Tibial nerve (tissue), 4 donors: Measurements from ENCODE around the gene RGS9.

ENCODE experiments used
- EP300 ChIP-seq, 2 donors: sonication (generic); formaldehyde crosslinking; IDR thresholded peaks; one replicate each; pipeline ENCODE4 v1.6.1; 2017; ENCODE audit warnings: antibody characterized with exemption in 2 of 2, mild to moderate bottlenecking in 1 of 2
- TF ChIP-seq, protein P1 (sequence below), 5 experiments: fragments of 200-600 bp in 3 of 5; fragments of 450-650 bp in 2 of 5; sonication (generic) in 3 of 5; IDR thresholded peaks; one replicate each; pipeline ENCODE4 v1.5.1; 2016 to 2019; ENCODE audit warnings: antibody characterized with exemption in 5 of 5, mild to moderate bottlenecking in 3 of 5, moderate library complexity in 2 of 5

DNA sequence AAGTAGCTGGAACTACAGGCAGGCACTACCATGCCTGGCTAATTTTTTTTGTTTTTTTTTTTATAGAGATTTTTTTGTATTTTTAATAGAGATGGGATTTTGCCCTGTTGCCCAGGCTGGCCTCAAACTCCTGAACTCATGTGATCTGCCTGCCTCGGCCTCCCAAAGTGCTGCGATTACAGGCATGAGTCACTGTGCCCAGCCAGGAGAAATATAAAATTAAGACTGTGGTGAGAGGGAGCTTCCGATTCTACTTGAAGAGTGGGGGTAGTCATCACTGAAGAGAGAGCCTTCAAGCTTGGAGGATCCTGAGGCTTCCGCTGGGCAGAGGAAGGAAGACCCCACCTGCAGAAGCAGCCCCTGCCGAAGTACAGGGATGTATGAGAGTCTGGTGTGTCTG, 34.4 kb upstream of the RGS9 start:
- TF ChIP-seq, protein P1, sequence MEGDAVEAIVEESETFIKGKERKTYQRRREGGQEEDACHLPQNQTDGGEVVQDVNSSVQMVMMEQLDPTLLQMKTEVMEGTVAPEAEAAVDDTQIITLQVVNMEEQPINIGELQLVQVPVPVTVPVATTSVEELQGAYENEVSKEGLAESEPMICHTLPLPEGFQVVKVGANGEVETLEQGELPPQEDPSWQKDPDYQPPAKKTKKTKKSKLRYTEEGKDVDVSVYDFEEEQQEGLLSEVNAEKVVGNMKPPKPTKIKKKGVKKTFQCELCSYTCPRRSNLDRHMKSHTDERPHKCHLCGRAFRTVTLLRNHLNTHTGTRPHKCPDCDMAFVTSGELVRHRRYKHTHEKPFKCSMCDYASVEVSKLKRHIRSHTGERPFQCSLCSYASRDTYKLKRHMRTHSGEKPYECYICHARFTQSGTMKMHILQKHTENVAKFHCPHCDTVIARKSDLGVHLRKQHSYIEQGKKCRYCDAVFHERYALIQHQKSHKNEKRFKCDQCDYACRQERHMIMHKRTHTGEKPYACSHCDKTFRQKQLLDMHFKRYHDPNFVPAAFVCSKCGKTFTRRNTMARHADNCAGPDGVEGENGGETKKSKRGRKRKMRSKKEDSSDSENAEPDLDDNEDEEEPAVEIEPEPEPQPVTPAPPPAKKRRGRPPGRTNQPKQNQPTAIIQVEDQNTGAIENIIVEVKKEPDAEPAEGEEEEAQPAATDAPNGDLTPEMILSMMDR (IDR thresholded peaks at IDR 0.05), result no peak
- no peak for TF ChIP-seq EP300 (IDR thresholded peaks at IDR 0.05)
